Stimulated activated CD4-positive, alpha-beta T cell treated with anti-CD3 and anti-CD28 coated beads, Interleukin-2, amount 100 ng/mL, for 4 hours (primary cell): Measurements from ENCODE around the gene POLR3H.

Source experiments
- DNase-seq: peaks from one replicate; pipeline ENCODE4 v3.0.0-alpha.2; 2020; ENCODE audit warnings: low read depth

Gene POLR3H

GRCh38 chr22:41481925-41482318 lies 62.3 kb downstream of the POLR3H start:
- no peak for DNase-seq

DNA sequence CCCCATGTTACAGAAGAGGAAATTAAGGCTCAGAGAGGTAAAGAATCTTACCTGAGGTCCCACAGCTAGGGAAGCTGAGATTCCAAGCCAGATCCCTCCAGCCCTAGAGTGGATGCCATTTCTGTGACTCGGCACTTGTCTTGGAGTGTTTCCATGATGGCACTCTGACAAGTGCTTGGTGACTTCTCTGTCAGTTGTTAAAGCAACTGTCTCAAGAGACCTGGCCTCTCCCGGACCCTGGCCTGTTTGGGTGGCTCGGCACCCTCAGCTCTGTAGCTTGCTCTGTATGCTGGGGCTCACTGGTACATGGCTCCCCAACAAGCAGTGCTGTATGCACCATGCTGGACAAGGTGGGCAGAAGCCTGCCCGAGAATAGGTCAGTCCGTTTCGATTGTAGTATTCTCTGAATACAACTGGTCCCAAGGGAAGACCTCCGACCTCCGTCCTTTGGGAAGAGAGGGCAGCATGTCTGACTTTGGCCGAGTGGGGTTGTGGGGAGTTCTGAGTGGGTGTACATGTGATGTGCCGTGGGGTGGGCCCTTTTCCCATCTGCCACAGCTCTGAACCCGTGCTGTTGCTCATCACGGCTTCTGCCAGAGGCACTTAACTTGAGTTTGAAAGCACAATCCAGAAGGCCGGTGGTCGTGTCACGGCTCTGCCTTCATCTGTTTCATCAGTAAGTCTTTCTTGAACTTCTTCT lies 63.0 kb downstream of the POLR3H start:
- DNase-seq: no peak

GRCh38 chr22:41480397-41480735 lies 63.9 kb downstream of the POLR3H start:
- no peak for DNase-seq

DNA sequence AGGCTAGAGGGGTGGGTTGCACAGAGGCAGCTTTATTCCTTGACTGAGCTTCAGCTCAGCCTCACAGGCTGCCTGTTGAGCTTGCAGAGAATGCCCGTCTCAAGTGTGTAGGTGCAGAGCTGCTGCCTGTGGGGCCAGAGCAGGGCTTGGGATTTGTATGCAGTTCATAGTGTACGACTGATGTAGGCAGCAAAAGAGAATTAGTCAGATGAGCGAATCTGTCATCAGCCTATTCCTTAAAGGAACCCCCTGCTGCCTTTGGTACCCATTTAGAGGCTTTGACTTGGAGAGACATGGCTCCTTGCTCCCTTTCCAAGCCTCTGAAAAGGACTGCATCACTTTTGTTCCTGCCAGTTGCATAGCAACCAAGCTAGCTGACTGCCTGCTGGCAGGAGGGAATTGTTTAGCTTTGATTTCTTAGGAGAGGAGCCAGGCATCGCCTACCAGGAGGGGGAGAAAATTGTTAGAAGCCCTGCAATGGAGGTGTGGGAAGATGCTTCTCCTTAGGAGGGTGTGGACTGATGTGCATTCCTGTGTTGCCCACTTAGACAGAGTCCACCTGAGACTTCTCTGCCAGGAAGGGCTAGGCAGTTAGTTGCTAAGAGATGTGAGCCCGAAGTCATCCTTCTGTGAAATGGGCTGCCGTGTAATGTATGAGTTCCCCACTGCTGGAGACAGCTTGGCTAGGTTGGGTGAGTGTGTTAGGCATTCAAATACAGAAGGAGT lies 64.4 kb downstream of the POLR3H start:
- DNase-seq: no peak

GRCh38 chr22:41478891-41479521 lies 65.3 kb downstream of the POLR3H start:
- no peak for DNase-seq

DNA sequence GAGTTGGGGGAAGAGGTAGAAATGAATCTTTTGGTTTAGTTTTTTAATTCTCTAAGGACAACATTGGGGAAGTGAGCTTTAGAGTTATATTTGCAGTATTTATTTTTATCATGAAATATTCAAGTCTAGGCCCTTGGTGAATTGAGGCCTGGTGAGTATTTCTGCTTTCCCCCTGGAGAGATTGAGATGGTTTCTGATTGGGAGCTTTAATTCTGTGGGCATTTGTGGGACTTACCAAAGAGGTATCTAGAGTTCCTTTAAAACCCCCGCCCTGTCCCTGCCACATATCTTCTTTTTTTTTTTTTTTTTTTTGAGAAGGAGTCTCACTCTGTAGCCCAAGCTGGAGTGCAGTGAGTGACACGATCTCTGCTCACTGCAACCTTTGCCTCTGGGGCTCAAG lies 65.8 kb downstream of the POLR3H start:
- DNase-seq: no peak
